Ramos (cell line): Measurements from ENCODE around the gene ADARB2.

Experiments used
- in situ Hi-C: fragments of 300-500 bp; cut with MboI; formaldehyde crosslinking; loops from one replicate; pipeline ENCODE4 v1.14.3; 2022; ENCODE audit warnings: low sequenced_read_pairs; ENCODE audit not compliant: unreplicated experiment

ADARB2 gene

DNA sequence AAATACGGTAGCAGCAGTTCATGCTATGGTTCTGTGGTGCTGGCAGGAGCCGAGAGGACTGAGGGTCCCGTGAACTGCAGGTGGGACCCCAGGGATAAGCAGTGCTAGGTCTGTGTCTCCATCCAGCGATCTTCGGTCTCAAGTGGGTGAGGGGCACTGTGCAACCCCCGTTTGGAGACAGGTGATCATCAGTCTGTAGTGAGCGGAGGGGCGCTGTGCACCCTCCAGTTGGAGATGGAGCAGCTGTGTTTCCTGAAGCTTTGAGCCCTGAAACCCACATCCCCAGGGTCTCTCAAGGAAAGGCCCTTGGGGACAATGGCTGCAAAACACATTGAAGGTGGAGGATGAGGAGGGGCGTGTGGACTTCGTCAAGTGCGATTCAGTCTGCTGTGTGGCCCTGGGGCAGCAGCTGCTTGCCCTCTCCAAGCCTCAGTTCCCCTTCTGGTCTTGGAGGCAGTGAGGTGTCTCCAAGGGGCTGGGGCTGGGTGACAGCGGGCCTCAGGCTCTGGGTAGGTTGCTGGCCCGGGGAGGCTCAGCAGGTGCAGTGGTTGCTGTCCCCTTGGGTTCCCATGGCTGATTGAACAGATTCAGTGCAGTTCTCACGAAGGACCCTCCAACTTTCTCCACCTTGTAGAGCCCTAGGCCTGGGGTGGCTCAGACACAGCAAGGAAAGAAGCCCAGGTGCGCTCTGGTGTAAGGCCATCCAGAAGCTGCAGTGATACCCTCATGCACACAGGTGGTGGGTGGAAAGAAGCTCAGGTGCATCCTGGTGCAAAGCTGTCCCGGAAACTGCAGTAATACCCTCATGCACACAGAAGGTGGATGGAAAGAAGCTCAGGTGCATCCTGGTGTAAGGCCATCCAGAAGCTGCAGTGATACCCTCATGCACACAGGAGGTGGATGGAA is 160.6 kb downstream of the ADARB2 start:
- in situ Hi-C loops, result no loop called here

DNA sequence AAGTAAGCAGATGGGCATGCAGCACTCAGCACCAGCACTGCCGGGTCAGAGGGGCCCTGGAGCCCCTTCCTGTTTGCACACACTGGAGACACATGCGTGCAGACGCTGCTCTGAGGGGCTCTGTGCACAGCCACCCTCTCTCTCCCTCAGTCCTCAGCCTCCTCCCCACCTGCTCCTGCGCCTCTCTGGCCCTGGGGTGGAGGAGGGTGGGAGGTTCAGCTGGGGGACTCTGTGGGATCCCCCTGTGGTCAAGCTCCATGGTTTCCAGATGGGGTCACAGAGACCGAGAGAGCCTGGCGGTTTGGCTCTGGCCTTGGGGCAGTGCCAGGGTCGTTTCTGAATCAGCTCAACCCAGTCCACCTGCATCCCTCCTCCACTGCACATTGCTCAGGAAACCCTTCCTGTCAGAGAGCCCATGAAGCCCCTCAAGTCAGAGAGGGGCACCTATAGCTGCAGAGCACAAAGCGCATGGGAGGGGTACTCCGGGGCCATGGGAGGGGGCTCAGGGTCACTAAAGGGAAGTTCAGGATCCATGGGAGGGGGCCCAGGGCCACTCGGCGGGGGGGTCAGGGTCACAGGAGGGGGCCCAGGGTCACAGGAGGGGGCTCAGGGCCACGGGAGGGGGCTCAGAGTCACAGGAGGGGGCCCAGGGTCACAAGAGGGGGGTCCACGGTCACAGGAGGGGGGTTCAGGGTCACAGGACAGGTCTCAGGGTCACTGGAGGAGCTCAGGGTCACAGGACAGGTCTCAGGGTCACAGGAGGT is 161.7 kb downstream of the ADARB2 start:
- in situ Hi-C loops, result no loop called here

GRCh38 chr10:1574719-1575118 is 162.6 kb downstream of the ADARB2 start:
- in situ Hi-C loops, result no loop called here

DNA sequence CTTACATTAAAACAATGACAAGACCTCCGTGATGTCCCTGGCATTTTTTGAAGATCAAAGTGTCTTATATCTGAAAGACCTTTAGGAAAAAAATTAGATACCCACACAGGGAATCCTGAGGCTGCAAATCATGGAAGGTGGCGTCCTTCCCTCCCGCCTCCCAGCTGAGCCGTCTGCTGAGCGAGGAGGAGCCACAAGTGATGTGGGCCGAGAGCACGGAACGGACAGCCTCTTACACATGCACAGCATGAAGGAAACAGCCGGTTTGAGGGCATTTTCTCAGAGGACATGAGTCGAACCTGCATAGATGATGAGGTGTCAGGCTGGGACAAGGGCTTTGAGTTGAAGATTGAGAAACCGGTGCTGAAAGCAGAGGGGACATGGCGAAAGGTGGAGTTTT is 163.3 kb downstream of the ADARB2 start:
- in situ Hi-C loops, result no loop called here

DNA sequence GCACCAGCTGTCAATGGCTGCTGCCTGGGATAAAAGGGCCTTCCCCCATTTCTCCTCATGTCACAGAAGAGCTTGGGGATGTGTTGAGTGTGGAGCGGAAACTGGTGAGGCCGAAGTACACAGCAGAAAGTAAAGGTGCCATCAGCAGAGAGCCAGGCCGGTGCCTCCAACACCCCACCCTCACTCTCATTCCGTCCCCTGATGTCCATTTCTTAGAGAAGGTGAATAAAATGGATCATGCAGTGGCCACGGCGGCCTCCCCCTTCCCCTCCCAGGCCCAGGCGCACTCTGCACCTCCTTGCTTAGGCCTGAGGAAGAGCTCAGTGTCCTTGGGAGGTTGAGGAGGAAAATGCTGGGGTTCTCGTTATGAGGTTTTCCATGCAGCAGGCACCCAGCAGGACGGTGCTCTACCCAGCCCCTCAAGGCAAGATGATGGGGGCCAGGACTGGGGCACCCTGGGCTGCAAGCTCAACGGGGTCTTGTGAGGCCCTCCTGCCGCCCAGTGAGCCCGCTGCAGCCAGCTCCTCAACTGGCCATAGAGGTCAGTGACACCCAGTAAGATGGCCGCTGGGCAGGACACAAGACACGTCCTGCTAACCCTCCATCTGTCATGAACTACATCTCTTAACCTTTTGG is 163.9 kb downstream of the ADARB2 start:
- in situ Hi-C loops, result no loop called here

DNA sequence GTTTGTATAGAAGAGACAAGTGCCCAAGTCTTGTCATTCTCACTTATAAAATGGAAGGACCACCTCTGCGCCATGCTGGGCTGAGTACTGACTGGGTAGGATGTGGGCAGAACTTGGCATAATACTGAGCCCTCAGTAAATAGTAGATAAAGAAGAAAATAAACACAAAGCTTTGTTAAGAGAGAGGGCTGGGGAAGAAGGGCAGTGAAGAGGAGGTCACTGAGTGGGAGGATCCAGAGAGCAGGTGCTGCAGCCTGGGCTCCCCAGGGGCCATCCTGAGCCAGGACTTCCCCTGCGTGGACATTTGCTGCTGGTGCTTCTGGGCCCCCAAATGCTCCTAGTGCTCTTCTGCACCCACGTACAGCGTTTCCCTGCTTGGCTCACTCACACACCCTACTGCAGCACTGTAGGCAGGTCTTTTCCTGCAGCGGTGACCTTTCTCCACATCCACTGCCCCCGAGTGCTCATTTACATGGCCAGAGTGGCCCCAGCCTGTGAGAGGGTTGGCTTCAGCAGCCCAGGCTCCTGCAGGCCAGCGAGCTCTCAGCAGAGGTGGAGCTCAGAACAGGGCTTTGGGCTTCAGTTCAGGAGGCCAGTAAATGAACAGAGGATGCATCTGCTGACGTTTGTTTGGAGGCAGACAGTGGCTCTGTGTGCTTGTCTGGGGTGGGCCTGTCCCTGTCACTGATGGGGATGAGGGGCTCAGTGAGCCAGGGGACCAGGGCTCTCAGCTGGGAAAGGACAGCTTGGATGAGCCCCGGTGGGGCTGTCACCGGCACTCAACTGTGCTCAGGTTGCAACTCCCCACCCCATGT is 164.6 kb downstream of the ADARB2 start:
- in situ Hi-C loops, result no loop called here

DNA sequence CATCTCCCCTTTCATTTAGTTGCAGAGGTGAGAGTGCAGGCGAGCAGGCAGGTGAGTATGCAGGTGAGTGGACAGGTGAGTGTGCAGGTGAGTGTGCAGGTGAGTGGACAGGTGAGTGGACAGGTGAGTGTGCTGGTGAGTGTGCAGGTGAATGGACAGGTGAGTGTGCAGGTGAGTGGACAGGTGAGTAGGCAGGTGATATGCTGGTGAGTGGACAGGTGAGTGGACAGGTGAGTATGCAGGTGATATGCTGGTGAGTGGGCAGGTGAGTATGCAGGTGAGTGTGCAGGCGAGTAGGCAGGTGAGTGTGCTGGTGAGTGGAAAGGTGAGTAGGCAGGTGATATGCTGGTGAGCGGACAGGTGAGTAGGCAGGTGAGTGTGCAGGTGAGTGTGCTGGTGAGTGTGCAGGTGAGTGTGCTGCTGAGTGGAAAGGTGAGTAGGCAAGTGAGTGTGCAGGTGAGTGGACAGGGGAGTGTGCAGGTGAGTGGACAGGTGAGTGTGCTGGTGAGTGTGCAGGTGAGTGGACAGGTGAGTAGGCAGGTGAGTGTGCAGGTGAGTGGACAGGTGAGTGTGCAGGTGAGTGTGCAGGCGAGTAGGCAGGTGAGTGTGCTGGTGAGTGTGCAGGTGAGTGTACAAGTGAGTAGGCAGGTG is 165.6 kb downstream of the ADARB2 start:
- in situ Hi-C loops, result no loop called here

GRCh38 chr10:1570416-1571051 is 166.8 kb downstream of the ADARB2 start:
- in situ Hi-C loops, result no loop called here

GRCh38 chr10:1569208-1569607 is 168.1 kb downstream of the ADARB2 start:
- in situ Hi-C loops, result no loop called here

DNA sequence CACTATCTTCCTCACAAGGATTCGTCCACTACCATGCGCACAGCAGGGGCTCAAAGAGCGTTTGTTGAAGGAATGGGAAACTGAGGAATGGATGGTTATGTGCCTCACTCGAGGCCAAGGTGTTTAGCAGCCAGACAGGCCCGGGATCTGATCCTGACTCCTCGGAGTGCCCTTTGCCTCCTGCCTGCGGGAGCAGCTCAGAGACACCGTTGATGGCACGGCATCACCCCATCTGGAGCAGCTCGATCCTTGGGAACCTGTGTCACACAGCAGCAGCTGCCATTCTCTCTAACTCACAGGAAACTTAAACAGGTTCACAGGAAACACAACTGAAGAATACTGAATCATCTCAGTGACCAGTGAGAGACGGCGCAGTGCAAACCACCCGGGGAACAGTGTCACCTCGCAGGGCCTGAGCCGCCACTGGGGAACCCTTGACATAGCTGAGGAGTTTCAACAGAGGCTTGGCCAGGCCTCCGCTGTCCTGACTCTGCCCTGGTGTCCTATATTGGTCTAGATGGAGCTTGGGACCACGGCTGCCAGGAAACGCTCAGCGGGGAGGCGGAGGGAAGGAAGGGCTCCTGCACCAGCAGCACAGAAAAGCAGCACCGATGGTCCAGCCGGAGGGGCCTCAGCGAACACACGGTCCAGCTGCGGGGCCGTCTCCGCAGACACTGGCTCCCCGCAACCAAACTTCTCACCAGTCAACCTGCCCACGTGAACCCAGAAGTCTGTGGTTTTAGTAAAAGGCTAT is 169.4 kb downstream of the ADARB2 start:
- in situ Hi-C loops, result no loop called here

DNA sequence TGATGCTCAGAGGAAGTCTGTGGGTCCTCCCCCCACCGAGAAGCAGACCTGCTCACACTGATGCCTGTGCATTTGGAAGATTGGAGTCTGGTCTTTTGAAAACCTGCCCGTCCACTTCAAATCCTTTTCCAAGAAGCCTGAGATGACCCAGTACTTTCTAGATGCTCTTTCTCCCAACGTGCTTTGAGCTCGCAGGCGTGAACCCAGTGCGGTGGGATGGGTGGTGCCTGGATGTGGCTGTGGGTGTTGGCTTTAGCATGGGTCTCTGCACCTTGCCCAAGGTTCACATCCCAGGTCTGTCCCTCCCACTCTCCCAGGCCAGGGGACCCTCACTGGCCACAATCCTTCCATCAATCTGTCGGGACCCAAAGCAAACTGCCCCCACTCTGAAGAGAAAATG is 170.2 kb downstream of the ADARB2 start:
- in situ Hi-C loops, result no loop called here

- in situ Hi-C loops, result no loop called here
These were observed 172.5 kb downstream of the ADARB2 start for GRCh38 chr10:1564791-1565190.

GRCh38 chr10:1563028-1563427 is 174.3 kb downstream of the ADARB2 start:
- in situ Hi-C loops, result no loop called here

DNA sequence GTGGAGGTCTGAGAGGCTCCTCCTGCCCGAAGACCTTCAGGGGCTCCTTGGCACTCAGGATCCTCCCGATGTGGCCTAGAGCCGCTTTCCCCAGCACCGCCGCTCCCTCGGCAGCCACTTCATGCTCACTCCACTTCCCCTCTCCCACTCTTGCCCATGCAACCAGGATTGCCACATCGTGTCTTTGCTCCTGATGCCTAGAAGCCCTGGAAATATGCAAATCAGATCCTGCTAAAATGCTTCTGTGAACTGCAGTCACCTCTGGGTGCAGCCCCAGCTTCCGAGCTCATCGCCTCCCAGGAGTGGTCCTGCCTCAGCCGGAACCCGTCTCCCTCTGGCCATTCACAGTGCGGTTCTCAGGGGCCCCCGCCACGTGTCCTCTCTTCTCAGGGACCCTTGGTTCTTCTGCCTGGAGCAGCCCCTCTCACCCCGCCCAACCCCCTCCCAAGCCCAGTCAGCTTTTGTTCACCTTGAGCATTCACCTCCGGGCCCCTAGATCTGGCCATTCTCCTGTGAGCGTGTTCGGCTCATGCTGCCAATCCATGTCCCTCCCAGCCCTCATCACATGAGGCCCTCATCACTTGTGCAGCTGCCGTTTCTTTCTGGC is 175.5 kb downstream of the ADARB2 start:
- in situ Hi-C loops, result no loop called here

DNA sequence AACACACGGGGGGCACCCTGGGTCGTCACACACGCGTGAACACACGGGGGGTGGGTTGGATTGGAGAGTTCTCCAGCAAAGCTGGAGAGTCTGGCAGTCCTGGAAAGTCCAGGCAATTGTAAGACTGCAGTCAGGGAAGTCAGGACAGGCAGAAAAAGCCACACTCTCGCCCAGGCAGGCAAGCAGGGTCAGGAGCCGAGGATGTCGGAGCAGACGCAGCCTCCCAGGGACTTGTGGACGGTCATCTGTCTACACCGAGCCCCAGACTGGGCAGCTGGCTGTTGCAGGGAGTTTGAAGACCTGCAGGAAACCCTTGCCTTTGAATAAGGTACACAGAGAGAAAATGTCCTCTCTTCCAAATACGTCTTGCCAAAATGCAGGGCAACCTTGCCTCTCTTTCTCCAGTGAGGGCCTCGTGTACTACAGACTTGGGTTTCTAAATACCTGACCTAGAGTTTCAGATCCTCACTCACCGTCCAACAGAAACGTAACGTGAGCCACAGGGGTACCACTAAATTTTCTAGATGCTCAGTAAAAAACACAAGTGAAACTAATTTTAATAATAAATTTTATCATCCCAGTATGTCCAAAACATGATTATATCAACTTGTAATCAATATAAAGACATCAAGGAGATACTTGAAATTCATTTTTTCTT is 176.7 kb downstream of the ADARB2 start:
- in situ Hi-C loops, result no loop called here

DNA sequence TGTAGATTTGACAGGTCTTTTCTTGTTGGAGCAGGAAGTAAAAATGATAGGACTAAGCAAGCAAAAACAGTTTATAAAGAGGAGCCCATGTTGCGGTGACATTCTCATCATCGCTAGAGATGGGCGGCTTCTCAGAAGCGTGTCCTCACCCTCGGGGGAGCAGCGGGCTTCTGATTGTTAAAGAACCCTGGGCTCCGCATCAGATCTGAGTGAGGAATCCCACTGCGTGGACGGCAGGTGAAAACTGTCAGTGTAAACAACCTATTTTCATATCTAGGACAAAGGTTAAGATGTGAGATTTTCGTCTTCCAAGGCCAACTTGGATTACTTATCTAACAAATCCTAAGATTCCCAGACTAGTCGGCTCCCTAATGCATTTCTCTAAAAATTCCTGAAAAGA is 177.6 kb downstream of the ADARB2 start:
- in situ Hi-C loops, result no loop called here

- in situ Hi-C loops, result no loop called here
These were observed 178.0 kb downstream of the ADARB2 start for GRCh38 chr10:1559311-1559710.

DNA sequence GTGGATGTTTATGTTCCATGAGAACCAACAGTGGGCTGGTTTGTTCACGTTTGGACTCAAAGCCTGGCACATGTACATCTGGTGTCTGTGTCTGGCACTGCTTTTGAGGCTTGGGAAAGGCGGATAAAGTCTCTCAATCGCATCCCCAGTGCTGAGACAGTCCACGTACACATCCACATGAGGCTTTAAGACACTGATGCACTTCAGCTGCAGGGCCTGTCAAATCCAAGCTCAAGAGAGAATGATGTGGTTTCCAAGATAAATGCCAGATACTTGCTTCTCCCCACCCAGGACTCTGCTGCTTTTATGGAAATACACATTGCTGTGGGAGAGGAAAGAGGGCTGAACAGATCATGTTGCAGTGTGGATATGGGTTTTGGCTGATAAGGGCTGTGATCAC is 178.4 kb downstream of the ADARB2 start:
- in situ Hi-C loops, result no loop called here
